HUES48 (cell line): Measurements from ENCODE around the gene ZCCHC3.

Experiments
- H3K27ac ChIP-seq: one replicate; pipeline ENCODE4 v1.7.0; 2013; ENCODE audit warnings: low read depth, low read length, inconsistent platforms
- H3K27me3 ChIP-seq: 2 replicates; pipeline ENCODE4 v1.6.1; 2013; ENCODE audit warnings: mild to moderate bottlenecking, low read length; ENCODE audit not compliant: control insufficient read depth, insufficient read depth
- H3K36me3 ChIP-seq: 2 replicates; pipeline ENCODE4 v1.6.1; 2013; ENCODE audit warnings: low read length; ENCODE audit not compliant: control insufficient read depth, insufficient read depth
- H3K4me1 ChIP-seq: 2 replicates; pipeline ENCODE4 v1.6.1; 2013; ENCODE audit warnings: mild to moderate bottlenecking, low read length; ENCODE audit not compliant: control insufficient read depth, insufficient read depth
- H3K4me3 ChIP-seq: 2 replicates; pipeline ENCODE4 v1.5.1; 2013; ENCODE audit warnings: mild to moderate bottlenecking, low read depth, low read length
- H3K9ac ChIP-seq: 2 replicates; pipeline ENCODE4 v1.6.1; 2013; ENCODE audit warnings: mild to moderate bottlenecking, low read depth, low read length, moderate library complexity
- H3K9me3 ChIP-seq: 2 replicates; pipeline ENCODE4 v1.6.1; 2013; ENCODE audit warnings: low read length; ENCODE audit not compliant: control insufficient read depth, insufficient read depth

ZCCHC3 gene

GRCh38 chr20:347640-348484 is 50.5 kb downstream of the ZCCHC3 start:
- peak overlapping the region; percentile 81 for H3K9ac ChIP-seq
- peak overlapping the region; percentile 98 for H3K27ac ChIP-seq
- peaks cover 8% of the 10 kb centered on the region; the same call in 1 of the 2 replicates for H3K36me3 ChIP-seq

DNA sequence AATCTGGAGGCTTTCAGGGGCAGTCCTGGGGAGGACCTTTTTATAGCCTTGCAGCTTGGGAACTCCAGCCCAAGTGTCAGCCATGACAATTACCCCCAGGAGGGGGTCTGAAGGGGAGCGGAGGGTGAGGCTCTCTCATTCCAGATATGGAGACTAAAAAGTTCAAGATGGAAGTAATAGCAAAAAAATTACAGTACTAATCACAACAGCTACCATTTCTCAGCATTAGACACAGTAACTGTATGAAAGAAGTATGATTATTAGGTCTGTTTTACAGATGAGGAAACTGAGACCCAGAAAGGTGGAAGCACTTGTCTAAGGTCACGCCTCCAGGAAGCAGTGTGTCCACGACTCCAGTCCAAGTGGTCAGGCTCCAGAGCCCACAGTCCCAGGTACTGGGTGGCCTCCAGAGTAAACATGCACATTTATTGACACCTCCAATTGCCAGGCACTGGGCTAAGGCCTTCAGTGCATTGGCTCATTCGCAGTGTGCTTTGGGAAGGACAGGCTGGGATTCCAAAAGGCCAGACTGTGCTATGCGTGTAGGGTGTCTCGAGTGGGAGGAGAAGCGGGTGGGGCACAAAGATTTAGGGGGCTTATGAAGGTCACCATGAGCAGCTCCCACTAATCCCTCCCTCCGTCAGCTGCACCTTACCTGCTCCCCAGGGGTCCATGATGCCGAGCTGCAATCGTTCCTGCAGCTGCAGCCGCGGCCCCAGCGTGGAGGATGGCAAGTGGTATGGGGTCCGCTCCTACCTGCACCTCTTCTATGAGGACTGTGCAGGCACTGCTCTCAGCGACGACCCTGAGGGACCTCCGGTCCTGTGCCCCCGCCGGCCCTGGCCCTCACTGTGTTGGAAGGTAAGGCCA is 51.8 kb downstream of the ZCCHC3 start:
- peaks cover 8% of the 10 kb centered on the region; the same call in 1 of the 2 replicates for H3K36me3 ChIP-seq
- peak overlapping the region; percentile 83; the same call in 1 of the 2 replicates for H3K4me3 ChIP-seq
- H3K9me3 ChIP-seq = no peaks in the 10 kb centered on the region
- H3K27me3 ChIP-seq = no peaks in the 10 kb centered on the region
- H3K4me1 ChIP-seq = peaks cover 12% of the 10 kb centered on the region
- H3K9ac ChIP-seq = no peak overlapping the region
- H3K27ac ChIP-seq = no peak overlapping the region

More at GRCh38 chr20:347640-348484, 50.5 kb downstream of the ZCCHC3 start:
- Histone ChIP-seq H3K4me3 (peak overlapping the region; percentile 83), H3K27me3 (no peaks in the 10 kb centered on the region; the same call in 1 of the 2 replicates), H3K9me3 (no peaks in the 10 kb centered on the region), H3K4me1 (peaks cover 12% of the 10 kb centered on the region)
